Stimulated activated CD8-positive, alpha-beta memory T cell treated with anti-CD3 and anti-CD28 coated beads, Interleukin-15, amount 100 ng/mL, for 48 hours (primary cell): ENCODE measurements around the gene RALGDS.
A peak's percentile ranks its signal among the peaks of the same experiment; 100 is the strongest.

ENCODE experiments used
- DNase-seq, 2 donors: peaks; one replicate each; pipeline ENCODE4 v3.0.0-alpha.2; 2020; ENCODE audit warnings: low read depth in 2 of 2

RALGDS gene

GRCh38 chr9:133151041-133151440 lies 30.0 kb upstream of the RALGDS start:
- no peak for DNase-seq

DNA sequence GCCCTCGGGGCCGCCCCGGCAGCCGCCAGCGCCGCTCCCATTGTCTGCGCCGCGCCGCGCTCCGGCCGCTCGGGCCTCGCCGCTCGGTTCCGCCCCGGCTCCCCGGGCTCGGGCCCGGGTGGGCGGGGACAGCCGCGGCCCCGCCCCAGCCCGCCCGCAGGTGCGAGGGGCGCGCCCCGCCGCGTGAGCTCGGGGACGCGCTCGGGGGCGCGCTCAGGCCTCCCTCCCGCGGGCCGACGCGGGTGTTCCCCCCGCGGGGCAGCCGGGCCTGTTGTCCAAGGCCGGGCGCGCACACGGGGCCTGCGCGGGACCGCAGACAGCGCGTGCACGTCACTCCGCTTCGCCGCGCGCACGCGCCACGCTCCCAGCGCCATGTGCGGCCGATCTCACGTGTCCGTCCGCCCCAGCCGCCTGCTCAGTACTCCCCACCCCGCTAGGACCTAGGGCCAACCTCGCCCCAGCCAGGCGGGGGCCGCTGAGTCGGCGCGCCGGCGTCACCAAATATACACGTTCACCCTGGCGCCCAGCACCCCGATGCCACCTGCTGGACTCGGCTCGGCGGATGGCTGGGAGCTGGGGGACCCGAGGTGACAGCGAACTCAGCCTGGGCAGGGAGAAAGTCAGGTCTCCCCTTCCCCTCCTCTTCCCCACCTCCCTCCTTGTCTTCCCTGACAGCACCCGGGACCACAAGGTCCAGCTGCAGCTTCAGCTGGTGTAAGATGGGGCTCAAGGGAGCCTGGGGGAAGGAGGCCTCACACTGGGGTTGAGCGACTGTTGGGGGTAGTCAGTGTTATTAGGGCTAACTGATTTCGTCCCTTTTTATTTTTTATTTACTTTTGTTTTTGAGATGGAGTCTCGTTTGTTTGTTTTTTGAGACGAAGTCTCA lies 28.3 kb upstream of the RALGDS start:
- peak; percentile 78 to 80 for DNase-seq

- no peak for DNase-seq
These were observed 27.4 kb upstream of the RALGDS start for GRCh38 chr9:133148199-133149129.

DNA sequence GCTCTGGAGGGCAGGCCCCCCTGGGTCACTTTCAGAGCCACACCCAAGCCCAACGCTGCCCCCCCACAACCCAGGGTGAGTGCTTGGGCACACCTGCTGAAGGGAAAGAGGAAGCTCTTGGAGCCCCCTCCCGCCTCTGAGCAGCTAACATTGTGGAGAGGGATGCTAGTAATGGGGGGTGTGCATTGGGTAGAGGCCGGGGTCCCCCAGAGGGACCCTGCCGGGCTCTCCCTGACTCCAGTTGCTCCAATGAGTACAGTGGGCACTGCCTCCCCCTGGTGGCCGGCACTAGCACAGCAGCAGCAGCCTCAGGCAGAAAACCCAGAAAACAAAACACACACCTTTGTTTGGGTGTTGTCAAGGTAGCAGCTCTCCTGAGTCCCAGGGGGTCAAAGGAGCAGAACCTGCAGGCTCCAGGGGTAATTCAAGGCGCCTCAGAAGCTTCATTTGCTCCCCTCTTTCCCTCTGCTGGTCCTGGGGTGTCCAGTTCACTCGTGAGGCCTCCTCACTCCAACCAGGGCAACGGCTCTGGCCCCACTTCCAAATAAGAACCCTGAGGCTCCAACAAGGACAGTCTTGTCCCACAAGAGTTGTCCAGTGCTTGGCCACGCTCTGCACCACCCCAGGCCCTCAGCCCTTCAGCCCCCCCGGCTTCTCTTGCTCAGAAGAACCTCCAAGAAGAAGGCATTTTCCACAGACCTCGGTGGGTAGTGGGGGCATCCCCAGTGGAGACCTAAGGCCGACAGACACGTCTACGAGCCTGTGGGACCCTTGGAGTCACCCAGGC lies 26.6 kb upstream of the RALGDS start:
- DNase-seq = peak; percentile 66 to 67

DNA sequence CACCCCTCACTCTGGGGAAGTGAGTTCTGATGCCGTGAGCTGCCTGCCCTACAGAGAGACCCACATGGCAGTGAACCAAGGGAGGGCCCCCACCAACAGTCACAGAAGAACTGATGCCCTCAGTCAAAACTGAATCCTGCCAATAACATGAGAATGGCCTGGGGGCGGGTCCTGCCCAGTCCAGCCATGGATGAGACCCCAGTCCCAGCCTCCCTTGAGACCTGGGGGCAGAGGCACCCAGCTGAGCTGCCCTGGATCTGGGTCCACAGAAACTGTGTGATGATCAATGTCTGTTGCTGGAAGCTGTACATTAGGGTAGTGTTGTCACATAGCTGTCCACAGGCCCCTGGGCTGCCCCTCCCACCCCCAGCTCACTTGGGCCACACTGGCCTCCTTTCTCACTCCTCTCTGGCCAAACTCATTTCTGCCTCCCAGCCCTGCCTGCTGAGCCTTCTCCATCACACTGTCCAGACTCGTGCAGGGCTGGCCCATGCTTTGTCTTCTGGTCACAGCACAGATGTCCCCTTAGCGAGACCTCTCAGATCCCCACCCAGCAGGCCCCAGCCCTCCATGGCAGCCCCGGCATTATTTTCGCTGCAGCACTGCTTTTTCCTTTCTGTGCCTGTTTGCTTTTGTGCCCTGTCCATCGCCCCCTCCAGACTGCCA lies 25.8 kb upstream of the RALGDS start:
- no peak for DNase-seq

DNA sequence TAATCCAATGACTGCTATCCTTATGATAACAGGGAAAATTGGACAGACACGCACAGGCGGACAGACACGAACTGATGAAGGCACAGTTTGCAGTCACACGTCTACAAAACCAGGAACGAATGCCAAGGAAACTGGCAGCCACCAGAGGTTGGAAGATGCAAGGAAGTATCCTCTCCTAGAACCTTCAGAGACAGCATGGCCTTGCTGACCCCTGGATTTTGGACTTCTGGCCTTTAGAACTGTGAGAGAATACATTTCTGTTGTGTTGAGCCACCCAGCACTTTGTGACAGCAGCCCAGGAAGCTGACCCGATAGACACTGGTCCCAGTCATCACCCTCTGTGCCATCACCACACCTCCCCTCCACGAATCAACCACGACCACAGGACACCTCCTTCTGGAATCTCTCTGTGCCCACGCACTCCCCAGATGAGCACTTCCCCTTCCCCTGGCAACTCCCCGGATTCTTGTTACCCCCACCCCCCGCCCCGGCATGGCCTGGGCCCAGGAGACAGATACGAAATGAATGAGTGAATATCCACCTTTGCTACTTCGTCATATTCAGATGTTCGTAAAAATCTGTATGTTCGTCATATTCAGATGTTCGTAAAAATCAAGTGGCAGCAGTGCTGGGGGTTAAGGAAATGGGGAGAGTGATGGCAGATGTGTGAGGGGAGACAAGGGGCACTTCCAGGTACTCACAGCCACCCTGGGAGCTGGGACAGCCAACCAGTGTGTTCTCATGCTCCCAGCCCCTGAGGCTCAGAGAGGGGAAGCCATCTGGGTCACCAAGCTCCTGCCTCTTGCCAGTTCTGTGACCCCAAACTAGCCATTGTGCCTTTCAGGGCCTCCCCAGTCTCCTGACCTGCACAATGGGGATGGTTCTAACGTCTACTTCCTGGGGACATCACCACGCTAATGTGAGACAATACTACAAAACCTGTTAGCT lies 24.1 kb upstream of the RALGDS start:
- DNase-seq = no peak

DNA sequence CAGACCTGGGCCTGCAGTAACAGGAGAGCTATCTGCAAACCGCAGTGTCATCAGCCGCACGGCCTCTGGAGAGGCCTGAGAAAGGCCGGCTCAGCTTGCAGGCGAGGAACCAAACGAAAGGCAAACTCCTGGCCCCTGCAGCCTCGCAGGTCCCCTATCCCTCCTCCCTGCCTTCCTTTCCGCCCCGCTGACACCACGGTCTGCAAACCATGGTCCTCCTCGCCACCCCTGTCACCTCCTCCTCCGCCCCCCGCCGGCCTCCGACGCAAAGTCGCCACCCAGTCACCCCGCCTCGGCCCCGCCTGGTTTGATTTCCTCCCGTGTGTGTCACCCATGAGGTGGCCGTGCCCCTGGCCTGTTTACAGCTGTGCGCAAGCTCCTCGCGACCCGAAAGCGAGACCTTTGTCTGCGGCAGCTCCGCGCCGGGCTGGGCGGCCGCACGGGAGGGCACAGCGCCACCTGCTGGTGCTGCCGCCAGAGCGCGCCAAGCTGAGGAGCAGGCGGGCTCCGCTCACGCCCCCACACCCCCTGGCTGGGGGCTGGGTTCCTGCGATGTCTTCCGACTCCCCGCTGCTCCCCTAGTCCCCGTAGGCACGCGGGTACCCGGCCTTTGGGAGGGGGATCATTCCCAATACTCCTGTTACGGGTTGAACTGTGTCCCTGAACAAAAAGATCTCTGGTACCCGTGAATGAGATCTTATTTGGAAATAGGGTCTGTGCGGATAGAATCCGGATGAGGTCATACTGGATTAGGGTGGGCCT lies 23.3 kb upstream of the RALGDS start:
- DNase-seq = peak; percentile 91 to 93

- no peak for DNase-seq
These were observed 22.6 kb upstream of the RALGDS start for GRCh38 chr9:133143639-133144141.

GRCh38 chr9:133142684-133143622 lies 21.9 kb upstream of the RALGDS start:
- DNase-seq = no peak

GRCh38 chr9:133141833-133142595 lies 21.0 kb upstream of the RALGDS start:
- DNase-seq = peak in 1 of 2 donors; percentile 59

GRCh38 chr9:133140606-133141005 lies 19.6 kb upstream of the RALGDS start:
- DNase-seq = no peak

- DNase-seq = no peak
These were observed 19.1 kb upstream of the RALGDS start for GRCh38 chr9:133140174-133140505.

- no peak for DNase-seq
These were observed 18.5 kb upstream of the RALGDS start for GRCh38 chr9:133139246-133140173.

DNA sequence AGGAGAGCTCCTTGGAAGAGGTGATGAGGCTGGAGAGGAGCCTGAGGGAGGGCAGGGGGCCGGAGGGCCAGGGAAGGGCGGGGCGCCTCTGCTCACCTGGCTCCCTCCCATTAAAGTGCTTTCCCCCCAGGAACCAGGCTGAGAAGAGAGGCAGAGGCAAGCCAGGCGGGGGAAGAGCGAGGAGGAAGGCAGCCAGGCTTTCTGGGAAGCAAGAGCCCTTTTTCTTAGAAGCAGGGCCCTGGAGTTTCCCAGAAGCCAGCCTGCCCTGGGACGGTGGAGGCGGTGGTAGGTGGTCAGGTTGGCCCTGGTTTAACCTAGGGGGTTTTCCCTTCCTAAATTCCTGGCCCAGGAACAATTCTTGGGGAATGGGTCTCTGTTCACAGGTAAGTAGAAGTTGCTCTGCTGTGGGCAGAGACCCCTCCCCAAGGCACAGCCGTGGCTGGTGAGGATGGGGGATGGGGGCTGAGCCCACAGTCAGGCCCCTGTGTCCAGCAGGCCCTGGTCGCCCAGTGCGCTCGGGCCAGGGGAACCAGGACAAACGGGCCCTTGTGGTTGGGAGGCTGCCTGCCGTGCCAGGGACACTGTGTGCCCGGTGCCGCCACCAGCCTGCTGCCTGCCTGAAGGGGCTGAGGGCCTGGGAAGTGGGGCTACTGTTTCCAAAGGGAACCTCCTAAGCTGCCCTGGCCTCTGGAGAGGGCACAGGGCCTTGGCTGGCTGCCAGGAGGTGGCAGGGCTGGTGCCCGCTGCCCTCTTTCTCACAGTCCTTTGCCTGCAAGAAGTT lies 16.6 kb upstream of the RALGDS start:
- no peak for DNase-seq

GRCh38 chr9:133135146-133135745 lies 14.2 kb upstream of the RALGDS start:
- peak in 1 of 2 donors; percentile 79 for DNase-seq
